Eye (tissue), 1 donor: Measurements from ENCODE around the gene H19.

ENCODE experiments used
- DNase-seq: peaks from one replicate; pipeline ENCODE4 v3.0.0-alpha.2; 2015

Gene H19

DNA sequence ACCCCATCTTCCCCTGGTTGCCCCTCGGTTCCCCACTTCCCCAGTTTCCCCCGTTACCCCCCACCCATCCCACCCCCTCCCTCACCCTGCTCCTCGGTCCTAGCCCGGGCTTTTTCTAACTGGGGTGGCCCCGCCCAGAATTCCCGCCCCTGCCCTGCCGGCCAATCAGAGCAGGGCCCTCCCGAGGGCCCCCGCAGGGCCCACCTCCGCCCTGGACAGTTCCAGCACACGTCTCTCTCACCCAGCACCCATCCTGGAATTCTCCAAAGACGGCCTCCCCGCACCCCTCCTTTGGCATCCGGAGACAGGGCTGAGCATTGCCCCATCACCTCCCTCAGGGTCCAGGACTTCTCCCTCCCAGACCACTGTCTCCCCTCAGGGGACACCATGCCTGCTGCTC is at the start of gene H19:
TSS of gene H19 (minus strand) at position 88 of the 400 bp plus-strand sequence.
- DNase-seq = no peak

DNA sequence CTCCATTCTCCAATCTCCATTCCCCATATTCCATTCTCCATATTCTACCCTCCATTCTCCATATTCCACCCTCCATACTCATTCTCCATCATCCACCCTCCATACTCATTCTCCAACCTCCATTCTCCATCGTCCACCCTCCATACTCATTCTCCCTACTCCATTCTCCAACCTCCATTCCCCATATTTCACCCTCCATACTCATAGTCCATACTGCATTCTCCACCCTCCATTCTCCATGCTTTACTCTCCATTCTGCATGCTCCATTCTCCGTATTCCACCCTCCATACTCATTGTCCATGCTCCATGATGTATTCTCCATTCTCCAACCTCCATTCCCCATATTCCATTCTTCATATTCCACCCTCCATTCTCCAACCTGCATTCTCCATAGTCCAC is 44.3 kb upstream of the H19 start:
- DNase-seq = no peak

DNA sequence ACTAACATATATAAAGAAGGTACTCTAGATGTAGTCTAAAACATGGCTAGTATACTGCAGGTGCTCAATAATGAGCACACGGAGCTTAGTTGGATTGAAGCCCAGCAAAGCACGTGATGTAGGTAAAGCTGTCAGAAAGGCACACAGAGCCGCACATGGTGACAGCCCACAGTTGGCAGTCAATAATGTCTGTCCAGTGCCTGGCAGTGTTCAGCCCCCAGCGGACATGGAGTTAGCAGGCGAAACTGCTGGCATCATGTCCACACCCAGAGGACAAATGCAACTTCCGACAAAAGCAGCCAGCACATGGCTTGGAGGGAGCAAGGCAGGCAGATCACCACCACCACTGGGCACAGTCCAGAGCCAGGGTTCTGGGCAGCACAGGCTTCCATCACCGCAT is 43.5 kb upstream of the H19 start:
- no peak for DNase-seq

DNA sequence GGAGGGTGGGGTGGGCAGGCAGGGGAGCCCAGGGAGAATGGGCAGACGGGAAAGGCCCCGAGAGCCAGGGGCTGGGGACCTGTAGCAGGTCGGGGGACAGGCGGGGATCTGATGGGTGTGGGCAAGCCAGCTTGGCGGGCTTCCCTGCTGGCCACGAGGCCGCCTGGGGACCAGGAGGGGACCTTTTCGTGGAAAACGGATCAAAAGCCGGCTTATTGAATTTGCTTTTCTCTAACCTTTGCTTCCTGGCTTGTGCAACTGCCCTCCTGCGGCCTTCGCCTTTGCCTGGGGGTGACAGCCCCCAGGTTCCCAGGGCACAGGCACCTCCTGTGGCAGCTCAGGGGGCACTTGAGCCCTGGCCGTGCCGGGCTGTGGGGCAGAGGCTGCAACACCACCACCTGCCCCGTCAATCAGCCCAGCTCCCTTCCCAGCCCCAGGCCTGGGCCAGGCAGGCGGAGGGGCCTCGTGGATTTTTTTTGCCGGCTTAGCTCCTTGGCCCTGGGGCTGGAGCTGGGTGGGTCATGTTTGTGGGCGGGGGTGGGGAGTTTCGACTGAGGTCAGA is 41.6 kb upstream of the H19 start:
- no peak for DNase-seq

DNA sequence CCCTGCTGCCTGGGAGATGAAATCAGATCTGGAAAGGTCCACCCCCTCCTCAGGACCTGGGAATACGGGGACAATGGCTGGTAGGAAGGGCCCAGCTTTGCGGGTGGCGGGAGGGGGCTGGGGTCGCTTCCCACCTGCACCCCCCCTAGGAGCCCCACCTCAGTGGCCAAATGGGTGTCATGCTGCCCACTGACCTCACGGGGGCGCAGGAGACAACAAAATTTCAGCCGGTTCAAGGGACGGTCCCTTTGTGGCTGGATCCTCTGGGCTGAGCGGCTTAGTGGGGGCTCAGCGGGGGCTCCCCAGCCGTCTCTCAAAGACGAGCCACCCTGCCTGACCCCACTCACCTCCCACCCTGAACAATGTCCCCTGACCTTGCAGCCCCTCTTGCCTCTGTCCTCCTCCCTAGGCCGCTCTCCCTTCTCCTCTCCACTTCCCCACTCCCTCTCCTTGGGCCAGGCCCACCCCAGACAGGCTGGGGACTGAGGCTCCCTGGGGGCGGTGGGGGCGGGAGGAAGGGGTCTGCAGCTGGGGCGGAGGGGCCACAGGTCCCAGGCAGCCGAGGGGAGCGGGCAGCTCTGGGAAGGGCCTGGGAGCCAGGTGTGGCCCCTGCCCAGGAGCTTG is 39.3 kb upstream of the H19 start:
- DNase-seq = no peak

DNA sequence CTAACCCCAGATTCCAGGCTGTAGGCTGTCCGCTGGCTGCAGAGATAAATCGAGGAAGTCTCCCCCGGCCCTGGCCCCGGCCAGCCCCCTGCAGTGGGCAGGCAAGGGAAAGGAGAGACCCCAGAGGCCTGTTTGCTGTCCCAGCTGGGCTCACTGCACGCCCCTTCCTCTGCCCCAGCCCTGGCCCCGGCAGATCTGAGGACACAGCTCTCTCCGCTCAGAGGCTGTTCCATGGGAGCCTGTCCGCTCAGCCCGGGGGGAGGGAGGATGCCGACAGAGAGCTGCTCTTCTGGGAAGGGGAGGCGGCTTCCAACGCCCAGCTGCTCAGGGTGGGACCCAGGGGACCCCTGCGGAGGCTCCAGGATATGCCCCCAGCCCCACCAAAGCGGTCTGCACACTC is 37.7 kb upstream of the H19 start:
- no peak for DNase-seq

DNA sequence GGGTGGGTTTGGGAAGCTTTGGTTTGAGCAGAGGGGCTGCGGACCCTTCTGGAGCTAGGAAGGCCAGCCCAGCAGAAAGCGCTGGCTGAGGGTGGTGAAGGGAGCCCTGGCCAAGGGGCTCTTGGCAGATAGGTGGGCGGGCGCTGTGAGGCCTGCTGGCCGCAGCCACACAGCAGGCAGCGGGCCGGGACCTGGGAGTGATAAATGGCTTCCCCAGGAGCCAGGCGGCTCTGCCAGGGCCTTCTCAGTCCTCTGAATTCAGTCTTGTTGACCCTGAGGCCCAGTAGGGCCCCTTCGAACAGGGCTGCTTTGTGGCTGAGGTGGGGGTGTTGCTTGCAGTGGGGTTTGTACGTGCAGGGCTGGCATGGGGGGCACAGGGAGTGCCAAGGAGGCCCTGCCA is 33.4 kb upstream of the H19 start:
- DNase-seq = no peak

DNA sequence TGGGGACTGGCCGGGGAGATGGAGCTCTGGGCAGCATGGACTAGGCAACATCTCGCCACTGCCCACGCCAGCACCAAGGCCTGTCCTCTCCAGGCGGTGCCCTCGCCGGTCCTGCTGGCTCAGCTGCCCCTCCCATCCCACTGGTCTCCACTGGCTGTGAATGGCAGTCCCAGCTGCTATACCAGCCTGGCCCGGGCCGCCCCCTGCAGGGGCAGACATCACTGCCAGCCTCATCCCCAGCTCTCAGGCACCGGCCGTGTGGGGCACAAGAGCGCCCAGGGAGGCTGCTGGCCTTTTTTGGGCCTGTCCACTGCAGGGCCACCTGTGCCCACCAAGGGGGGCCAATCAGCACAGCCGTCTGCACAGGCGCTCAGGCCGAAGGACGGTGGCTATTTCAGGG is 30.1 kb upstream of the H19 start:
- DNase-seq = no peak

DNA sequence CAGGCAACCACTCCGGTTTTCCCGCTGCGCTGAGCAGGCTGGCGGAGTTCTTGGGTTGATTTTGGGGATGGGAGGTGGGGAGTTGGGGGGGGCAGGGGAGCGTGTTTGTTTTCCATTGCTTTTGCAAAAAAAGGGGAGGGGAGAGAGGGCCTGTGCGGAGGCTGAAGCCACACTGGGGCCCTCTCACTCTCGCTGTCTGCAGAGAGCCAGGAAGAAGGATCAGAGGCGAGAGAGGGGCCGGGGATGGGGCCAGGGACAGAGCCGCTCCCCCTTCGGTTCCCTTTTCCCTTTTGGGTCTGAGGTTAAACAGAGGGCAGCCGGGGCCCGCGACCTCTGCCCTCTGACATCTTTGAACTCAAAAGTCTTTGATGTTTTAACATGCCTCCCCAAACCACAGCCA is 17.4 kb upstream of the H19 start:
- DNase-seq = no peak

DNA sequence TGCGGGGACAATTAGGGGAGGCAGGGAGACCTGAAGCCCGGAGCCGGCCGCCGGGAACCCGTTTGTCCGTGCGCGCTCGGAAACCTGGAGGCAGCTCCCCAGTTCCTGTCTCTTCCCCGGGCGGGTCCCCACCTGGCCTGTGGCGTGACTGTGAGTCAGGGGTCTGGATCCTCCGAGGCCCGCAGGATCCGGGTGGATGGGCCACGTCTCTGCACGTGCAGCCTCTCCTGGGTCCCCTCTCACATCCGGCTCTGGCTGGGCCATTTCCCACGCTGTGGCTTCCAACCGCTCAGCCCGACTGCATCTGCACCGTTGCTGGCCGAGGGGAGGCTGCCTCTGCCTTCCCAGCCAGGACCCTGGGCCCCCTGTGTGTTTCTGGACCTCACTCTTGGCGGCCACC is 14.8 kb upstream of the H19 start:
- no peak for DNase-seq

DNA sequence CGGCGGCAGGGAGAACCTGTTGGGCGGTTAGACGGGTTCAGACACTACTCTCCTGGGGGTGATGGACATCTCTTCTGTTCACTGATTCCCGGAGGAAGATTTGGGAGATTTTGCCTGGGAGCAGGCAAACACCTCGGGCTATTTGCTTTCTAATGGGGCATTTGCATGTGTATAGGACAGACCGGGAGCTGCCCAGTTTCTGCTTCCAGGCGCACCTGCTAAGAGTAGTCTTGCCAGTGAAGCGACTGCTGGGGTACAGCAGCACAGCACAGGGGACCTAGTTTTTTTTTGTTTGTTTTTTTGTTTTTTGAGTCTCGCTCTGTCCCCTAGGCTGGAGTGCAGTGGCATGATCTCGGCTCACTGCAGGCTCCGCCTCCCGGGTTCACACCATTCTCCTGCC is 6.8 kb upstream of the H19 start:
- DNase-seq = no peak

DNA sequence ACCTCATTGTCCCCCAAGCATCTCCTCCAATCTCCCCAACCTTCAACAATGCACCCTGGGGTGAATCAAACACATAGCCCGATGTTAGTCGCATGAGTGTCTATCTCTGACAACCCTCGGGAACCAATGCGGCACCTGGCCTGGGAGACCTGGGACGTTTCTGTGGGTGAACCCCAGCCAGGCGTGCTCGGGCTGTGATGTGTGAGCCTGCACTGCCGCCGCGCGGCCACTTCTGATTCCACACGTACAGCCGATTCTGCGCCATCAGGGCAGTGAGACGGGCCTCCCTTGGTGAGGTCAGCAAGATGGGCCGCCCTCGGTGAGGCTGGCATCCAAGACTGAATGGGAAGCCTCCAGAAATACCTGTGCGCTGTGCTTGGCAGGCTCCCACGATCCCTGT is 5.2 kb upstream of the H19 start:
- DNase-seq = no peak

DNA sequence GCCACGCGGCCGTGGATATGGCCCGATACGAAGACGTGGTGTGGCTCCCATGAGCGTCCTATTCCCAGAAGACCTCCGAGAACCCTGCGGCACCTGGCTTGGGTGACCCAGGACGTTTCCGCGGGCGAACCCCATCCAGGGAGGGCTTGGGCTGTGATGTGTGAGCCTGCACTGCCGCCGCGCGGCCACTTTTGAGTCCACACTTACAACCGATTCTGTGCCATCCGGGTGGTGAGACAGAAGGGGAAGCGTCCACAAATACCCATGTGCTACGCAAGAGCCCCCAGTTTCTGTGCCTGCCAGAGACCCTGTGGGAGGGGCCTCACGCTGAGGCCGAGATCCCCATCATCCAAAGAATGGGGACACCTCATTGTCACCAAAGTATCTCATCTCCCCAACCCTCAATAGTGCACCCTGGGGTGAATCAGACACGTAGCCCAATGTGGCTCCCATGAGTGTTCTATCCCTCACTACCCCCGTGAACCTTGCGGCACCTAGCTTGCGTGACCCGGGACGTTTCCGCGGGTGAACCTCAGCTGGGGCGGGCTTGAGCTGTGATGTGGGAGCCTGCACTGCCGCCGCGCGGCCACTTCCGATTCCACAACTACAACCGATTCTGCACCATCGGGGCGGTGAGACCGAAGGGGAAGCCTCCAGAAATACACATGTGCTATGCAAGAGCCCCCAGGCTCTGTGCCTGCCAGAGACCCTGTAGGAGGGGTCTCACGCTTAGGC is 4.6 kb upstream of the H19 start:
- no peak for DNase-seq

DNA sequence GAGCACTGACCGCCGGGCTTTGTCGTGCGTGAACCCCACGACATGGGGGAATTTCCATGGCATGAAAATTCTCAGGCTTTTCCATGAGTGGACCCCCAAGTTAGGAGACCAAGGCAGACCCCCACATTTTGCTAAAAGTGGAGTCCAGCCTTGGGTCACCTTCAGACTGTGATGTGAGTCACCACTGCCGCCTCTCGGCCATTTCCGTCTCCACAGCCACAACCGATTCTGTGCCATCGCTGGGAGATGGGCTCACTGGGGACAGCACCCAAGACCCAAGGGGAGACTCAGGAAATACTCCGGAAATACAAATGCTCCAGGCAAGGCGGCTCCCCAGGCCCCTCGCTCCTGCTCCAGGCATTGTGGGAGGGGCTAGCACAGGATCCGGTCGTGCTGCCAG is 1.2 kb upstream of the H19 start:
- no peak for DNase-seq

DNA sequence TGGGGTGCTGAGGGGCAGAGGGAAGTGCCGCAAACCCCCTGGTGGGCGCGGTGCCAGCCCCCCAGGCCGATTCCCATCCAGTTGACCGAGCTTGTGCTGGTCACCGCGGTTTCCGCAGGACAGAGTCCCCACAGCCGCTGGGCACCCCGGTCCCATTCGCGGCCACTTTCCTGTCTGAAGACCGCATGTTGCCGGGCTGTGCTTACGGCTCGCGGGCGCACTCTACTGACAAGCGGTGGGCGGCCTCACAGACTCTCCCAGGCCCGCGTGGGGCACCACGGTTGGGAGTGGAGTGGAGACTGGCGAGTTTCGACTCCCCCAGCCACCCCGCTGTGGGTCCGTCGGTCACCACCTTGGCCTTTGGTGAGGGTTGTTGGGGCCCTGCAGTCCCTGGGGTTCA is 648 bp upstream of the H19 start:
- no peak for DNase-seq

DNA sequence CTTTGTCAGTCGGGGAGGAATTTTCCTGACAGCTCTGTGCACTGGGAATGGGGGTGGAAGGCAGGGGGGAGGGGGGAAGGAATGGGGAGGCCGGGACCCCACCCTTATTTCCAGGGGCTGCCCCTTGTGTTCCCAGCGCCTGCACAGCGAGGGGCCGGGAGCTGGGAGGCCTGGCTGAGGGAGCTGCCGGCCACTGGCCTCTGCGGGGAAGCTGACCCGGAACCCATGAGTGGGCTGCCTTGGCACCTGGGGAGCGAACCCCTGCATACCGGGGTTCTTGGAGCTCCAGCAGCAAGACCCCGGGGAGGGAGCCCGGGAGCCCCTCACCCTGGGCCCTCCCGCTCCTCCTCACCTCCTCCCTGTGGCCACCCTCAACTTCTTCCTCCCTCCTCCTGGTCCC is 3.5 kb downstream of the H19 start:
- no peak for DNase-seq

DNA sequence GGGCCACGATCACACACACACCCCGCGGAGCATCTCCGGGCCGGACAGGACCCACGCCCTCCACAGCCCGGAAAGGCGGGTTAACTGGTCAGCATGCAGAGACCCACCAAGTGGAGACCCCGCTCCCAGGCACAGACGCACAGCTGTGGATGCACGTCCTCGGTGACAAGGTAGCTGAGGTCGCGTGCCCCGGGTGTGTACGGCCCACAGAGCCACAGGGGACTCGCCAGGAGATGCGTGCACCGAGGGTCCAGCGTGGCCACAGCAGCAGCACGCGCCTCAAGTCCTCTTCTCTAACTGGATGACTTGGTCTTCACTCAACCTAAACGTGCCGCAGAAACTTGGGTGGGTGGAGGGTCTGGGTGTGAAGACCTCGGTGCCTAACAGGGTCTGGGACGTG is 5.5 kb downstream of the H19 start:
- DNase-seq = no peak

DNA sequence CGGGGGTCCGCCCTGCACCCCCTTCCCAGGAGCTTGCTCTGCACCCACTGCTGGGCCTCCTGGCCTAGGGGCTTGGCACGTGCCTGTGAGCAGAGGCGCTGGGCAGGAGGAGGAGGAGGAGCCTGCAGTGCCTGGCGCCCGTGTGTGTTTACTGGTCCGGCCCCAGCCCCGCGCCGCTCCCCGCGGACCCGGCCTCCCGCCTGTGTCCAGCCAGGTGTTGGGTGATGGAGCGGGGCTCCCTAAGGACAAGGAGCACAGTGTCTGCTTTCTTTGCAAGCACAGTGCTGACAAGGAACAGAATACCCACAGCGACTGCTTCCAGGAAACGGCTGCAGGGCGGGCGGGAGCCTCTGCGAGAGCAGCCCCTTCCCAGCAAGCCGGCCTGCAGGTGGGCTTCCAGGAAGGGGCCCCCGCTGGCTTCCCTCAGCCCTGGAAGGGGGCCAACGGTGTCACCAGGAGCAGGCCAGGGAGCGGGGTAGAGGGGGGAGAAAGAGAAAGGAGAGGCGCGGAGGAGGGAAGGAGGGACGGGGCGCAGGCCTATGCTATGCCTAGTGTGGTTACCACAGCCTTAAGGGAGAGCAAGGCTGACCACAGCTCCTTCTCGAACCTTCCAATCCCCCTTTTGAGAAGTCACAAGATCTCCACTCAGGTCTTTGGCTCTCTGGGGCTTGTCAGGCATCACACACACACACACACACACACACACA is 6.6 kb downstream of the H19 start:
- DNase-seq = no peak

DNA sequence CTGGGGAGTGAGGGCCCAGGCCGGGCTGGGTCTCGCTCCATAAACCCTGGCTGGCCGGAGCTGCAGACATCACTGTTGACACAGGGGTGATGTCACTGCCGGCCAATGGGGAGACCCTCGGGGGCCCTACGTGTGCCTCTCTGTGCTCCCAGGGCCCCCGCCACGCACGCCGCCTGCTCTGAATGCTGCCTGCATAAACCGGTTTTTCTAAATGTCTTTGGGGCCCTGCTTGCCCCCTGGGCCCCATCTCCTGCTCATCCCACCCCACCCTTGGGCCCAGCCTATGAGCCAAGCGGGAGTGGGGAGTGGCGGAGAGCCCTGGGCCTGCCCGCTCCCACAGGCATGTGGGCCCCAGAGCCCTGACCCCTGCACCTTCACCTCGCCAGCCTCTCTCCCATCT is 7.7 kb downstream of the H19 start:
- DNase-seq = no peak

DNA sequence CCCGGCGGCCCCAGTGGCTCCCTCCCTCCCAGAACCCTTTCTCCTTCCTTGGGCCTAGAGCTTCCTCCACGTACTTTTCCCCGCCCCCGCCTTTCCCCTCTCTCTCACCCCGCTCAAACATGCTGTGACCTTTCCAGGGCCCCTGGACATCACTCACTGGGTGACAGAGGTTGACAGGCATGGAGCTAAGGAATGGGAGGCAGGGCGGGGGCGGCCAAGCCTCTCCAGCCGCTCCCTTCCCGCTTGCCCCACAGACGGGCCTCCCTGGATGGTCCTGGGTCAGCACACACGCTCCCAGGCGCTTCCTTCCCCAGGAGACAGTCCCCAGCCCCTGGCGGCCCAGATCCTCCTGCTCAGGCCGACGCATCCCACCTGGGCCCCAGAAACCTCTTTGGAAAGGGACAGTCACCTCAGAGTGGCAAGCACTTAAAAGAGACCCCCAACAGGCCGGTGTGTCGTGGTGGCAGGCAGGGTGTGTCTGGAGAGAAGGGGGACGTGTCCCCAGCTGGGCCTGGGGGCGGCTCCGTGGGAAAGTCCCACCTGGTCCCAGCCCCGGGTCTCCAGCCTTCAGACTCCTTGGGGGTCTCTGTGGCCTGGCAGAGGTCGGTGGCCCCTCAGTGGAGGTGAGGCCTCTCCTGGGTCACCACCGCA is 8.8 kb downstream of the H19 start:
- DNase-seq = peak; percentile 50

DNA sequence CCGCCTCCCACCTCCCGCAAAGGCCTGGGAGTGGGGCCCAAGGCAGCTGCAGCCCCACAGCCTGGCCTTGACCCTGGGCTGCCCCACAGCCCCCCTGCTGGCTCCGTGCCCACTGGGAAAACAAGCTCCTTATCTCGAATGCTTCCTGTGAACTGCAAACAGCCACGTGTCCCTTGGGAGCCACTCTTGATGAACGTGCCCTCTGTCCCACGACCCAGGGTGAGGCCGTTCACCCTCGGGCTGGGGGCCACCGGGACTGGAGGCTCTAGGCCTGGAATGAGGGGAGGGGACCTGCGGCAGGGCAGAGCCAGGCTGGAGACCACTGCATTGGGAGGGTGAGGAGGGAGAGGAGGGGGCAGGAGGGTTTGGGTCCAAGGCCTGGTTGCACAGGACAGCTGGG is 9.5 kb downstream of the H19 start:
- DNase-seq = no peak

DNA sequence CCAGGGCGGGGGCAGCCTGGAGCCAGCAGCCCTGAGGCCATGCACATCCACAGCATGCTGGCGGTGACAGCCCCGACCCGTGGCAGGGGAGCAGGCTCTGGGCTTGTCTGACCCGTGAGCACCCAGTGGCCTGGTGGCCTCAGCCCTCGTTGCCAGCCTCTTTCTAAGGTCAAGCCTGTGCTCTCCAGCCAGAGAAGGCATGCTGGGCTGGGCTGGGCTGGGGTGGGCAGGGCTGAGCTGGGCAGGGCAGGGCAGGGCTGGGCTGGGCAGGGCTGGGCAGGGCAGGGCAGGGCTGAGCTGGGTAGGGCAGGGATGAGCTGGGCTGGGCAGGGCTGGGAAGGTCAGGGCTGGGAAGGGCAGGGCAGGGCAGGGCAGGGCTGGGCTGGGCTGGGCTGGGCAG is 10.6 kb downstream of the H19 start:
- no peak for DNase-seq

DNA sequence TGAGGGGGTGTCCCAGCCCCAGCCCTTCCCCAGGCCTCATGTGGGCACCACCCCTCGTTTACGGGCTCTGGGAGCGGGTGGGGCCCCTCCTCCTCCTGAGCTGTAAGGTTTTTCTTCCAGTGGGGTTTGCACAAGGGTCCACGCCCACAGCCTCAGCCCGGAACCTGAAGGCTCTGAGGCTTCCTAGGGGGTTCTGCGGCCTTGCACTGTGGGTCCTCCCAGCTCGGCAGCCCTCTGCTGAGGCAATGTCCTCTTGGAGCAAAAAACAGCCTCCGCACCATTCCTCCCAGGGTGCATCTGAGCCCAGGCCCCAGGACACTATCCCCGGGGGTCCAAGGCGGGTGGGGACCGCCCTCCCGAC is 14.1 kb downstream of the H19 start:
- DNase-seq = no peak
